C4-2B (cell line): ENCODE measurements around the gene SVOPL.
A peak's percentile ranks its signal among the peaks of the same experiment; 100 is the strongest.

Source experiments
- H3K27ac ChIP-seq: fragments of 450-650 bp; 2 replicates; pipeline ENCODE4 v1.5.1; 2017
- ZFX ChIP-seq: fragments of 450-650 bp; IDR thresholded peaks from 2 replicates; pipeline ENCODE4 v1.6.1; 2017
- TF ChIP-seq, protein P1 (sequence below): fragments of 450-650 bp; conservative IDR thresholded peaks from 2 replicates; pipeline ENCODE4 v1.5.1; 2017; ENCODE audit warnings: mild to moderate bottlenecking

Gene SVOPL

DNA sequence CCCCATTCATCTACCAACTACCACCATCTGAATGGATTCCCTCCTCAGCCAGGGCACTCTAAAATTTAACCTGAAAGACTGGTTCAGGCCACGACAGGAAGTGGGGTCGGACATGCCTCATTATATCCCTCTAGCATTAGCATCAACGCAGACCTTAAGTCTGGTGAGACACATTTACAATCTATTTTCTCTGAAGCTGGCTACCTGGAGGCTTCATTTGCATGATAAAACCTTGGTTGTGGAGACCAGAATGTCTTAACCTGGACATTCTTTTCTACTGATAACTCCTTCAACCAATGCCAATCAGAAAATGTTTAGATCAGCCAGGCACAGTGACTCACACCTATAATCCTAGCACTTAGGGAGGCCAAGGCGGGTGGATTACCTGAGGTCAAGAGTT, 42.3 kb downstream of the SVOPL start:
- TF ChIP-seq, protein P1, sequence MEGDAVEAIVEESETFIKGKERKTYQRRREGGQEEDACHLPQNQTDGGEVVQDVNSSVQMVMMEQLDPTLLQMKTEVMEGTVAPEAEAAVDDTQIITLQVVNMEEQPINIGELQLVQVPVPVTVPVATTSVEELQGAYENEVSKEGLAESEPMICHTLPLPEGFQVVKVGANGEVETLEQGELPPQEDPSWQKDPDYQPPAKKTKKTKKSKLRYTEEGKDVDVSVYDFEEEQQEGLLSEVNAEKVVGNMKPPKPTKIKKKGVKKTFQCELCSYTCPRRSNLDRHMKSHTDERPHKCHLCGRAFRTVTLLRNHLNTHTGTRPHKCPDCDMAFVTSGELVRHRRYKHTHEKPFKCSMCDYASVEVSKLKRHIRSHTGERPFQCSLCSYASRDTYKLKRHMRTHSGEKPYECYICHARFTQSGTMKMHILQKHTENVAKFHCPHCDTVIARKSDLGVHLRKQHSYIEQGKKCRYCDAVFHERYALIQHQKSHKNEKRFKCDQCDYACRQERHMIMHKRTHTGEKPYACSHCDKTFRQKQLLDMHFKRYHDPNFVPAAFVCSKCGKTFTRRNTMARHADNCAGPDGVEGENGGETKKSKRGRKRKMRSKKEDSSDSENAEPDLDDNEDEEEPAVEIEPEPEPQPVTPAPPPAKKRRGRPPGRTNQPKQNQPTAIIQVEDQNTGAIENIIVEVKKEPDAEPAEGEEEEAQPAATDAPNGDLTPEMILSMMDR = no peak
- TF ChIP-seq ZFX = no peak
- H3K27ac ChIP-seq = no peak overlapping the region

DNA sequence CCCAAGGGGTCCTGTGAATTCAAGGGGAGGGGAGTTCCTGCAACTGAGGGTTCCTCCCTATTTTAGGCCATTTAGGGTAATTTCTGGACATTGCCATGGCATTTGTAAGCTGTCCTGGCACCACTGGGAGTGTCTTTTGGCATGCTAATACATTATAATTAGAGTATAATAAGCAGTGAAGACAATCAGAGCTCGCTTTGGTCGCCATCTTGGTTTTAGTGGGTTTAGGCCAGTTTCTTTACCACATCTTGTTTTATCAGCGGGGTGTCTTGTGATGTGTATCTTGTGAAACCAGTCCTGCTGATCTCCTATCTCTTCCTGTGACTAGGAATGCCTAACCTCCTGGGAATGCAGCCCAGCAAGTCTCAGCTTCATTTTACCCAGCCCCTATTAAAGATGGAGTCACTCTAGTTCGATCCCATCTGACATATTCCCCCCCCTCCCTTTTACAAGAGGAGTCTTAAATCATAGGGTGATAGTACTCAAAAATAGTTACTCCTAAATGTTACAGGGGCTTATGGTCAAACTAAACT, 43.2 kb downstream of the SVOPL start:
- TF ChIP-seq, protein P1 = no peak

DNA sequence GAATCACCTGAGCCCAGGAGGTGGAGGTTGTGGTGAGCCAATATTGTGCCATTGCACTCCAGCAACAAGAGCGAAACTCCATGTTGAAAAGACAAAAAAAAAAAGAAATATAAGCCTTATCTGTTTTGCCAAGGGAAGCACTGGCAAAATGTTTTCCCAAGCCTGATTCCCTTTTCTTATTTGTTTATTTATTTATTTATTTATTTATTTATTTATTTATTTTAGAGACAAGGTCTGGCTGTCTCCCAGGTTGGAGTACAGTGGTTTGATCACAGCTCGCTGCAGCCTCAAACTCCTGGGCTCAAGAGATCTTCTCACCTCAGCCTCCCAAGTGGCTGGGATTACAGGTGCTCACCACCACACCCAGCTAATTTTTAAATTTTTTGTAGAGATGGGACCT, 44.2 kb downstream of the SVOPL start:
- H3K27ac ChIP-seq = no peak overlapping the region
- TF ChIP-seq, protein P1 = no peak
- no peak for TF ChIP-seq ZFX

More for the DNA sequence above, 43.2 kb downstream of the SVOPL start:
- no peak overlapping the region for H3K27ac ChIP-seq

DNA sequence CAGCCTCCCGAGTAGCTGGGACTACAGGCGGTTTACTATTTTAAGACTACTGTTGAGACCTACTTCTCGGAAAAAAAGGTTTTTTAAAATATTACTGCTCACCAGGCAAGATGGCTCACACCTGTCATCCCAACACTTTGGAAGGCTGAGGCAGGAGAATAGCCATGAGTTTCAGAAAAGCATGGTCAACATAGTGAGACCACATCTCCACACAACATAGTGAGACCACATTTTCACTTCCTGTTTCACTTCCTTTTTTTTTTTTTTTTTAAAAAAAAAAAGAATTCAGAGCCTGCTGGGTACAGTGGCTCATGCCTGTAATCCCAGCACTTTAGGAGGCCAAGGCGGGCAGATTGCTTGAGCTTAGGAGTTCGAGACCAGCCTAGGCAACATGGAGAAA, 46.5 kb downstream of the SVOPL start:
- TF ChIP-seq, protein P1 = no peak
- TF ChIP-seq ZFX = no peak
- H3K27ac ChIP-seq = no peak overlapping the region

DNA sequence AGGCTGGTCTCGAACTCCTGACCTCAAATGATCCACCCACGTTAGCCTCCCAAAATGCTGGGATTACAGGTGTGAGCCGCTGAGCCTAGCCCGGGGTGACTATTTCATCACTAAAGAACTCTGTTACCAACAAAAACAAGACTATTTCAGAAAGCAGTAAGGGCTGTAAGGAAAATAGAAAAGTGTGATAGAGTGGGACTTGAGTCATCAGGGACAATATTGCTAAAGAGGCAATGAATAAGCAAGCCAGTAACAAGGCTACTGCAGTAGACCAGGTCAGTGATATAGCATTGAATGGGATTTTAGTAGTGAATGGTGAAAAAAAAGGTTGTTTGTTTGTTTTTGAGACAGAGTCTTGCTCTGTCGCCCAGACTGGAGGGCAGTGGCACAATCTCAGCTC, 51.7 kb downstream of the SVOPL start:
- H3K27ac ChIP-seq = no peak overlapping the region
- TF ChIP-seq, protein P1 = no peak
- TF ChIP-seq ZFX = no peak

DNA sequence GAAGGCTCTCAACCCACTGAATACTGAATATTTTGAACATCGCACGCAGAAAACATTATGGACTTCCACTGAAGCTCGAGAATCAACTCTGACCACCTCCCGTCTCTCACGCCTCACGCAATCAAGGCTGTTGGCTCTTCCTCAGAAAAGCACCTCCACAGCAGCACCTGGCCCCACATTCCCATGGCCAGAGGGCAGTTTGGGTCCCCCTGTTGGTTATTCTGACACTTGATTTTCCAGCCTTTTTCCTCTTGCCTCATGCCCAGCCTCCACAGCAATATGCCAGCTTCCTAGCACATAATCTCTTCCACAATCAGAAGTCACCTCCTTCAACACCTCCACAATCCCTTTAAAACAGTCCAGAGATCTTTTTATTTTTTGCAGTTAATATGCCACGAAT, 55.9 kb downstream of the SVOPL start:
- H3K27ac ChIP-seq = no peak overlapping the region
- TF ChIP-seq, protein P1 = peak; percentile 30
- no peak for TF ChIP-seq ZFX

DNA sequence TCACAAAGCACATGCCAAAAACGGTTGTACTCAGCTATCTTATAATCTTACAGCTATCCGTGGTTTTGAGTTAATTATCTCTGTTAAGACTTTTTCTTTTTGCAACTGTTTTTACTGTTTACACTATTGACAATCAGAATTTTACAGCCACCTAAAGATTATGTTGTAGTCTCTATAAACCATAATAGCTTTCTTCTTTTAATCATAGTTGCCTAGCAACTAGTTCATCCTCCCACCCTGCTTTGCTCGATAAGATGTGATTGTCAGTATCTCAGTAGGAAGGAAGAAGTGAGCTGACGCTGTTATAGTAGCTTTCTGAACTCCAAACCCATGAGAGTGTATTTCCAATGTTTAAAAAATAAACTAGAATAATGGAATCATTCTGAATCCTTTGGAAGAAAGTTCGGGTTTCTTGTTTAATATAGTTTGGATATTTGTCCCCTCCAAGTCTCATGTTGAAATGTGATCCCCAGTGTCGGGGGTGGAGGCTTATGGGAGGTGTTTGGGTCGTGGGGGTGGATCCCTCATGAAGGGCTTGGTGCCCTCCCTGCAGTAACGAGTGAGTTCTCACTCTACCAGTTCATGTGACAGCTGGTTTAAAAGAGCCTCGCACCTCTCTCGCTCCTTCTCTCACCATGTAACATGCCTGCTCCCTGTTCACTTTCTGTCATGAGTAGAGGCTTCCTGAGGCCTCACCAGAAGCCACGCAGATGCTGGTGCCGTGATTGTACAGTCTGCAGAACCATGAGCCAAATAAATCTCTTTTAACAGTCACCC, 68.1 kb downstream of the SVOPL start:
- no peak overlapping the region for H3K27ac ChIP-seq
- no peak for TF ChIP-seq ZFX
- TF ChIP-seq, protein P1 = no peak
